Hematopoietic multipotent progenitor cell treated with erythropoietin and hydrocortisone succinate and interleukin-3 and kit ligand, for 4 days (in vitro differentiated cells): ENCODE results near the gene FIS1.
"Not testable (repeated sequence)": the region's sequence is repeated elsewhere in the genome, so short reads cannot be mapped to it uniquely, and the experiment has no call there.

Source experiments
- DNase-seq: peaks from one replicate; pipeline ENCODE4 v3.0.0-alpha.2; 2015

The FIS1 gene

DNA sequence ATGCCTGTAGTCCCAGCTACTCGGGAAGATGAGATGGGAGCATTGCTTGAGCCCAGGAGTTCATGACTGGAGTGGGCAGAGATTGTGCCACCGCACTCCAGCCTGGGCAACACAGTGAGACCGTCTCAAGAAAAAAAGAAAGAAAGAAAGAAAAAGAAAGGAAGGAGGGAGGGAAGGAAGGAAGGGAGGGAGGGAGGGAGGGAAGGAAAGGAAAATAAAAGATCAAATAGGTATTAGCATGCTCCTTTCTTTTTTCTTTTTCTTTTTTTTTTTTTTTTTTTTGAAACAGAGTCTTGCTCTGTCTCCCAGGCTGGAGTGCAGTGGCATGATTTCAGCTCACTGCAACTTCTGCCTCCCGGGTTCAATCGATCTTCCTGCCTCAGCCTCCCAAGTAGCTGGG lies 8.3 kb upstream of the FIS1 start:
- not testable (repeated sequence) for DNase-seq

- DNase-seq = peak; percentile 99
These were observed 7.2 kb upstream of the FIS1 start for GRCh38 chr7:101251871-101252659.

- no peak for DNase-seq
These were observed 5.4 kb upstream of the FIS1 start for GRCh38 chr7:101250324-101250723.

GRCh38 chr7:101248276-101248675 lies 3.4 kb upstream of the FIS1 start:
- DNase-seq = no peak

DNA sequence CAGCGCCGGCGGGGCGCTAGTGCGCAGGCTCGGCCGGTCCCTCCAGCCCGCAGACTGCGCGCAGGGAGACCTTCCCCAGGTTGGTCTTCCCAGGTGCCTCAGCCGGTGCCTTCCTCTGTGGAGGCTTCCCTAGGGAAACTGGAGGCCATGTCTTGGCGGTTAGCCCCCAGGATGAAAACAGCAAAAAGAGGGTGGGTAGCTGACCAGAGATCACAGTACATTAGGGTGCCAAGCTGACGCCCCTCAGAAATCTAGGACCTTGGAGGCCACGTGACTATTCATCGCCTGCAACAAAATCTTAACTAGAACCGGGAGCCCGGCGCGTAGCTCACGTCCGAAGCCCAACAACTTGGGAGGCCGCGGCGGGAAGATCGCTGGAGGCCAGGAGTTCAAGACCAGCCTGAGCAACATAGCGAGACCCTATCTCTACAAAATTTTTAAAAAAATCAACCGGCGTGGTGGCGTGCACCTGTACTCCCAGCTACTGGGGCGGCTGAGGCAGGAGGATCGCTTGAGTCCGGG lies 327 bp upstream of the FIS1 start:
- DNase-seq = no peak

- DNase-seq = peak; percentile 92
These were observed 1.1 kb downstream of the FIS1 start for GRCh38 chr7:101243646-101244374.

DNA sequence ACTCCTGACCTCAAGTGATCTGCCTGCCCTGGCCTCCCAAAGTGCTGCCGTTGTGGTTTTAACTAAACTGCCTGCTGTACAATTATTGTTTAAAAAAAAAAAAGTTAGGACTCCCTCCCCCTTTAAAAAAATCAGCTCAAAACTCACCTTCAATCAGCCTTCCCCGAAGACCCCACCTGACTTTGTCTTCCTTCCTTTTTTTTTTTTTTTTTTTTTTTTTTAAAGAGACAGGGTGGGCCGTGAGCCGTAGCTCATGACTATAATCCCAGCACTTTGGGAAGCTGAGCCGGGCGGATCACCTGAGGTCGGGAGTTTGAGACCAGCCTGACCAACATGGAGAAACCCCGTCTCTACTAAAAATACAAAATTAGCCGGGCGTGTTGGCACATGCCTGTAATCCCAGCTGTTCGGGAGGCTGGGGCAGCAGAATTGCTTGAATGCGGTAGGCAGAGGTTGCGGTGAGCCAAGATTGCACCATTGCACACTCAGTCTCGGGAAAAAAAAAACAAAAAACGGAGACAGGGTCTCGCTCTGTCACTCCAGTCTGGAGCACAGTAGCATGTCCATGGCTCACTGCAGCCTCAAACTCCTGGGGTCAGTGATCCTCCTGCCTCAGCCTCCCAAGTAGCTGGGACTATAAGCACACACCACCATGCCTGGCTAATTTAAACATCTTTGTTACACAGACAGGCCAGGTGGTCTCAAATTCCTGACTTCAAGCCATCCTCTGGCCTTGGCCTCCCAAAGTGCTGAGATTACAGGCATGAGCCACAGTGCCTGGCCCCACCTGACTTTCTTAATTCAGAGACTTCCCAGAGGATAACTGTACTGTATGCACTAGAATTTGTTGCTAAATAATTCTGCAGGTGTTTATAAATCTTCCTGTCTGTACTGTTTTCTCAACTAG lies 3.2 kb downstream of the FIS1 start:
- peak; percentile 54 for DNase-seq

GRCh38 chr7:101241015-101241363 lies 3.9 kb downstream of the FIS1 start:
- peak; percentile 62 for DNase-seq

DNA sequence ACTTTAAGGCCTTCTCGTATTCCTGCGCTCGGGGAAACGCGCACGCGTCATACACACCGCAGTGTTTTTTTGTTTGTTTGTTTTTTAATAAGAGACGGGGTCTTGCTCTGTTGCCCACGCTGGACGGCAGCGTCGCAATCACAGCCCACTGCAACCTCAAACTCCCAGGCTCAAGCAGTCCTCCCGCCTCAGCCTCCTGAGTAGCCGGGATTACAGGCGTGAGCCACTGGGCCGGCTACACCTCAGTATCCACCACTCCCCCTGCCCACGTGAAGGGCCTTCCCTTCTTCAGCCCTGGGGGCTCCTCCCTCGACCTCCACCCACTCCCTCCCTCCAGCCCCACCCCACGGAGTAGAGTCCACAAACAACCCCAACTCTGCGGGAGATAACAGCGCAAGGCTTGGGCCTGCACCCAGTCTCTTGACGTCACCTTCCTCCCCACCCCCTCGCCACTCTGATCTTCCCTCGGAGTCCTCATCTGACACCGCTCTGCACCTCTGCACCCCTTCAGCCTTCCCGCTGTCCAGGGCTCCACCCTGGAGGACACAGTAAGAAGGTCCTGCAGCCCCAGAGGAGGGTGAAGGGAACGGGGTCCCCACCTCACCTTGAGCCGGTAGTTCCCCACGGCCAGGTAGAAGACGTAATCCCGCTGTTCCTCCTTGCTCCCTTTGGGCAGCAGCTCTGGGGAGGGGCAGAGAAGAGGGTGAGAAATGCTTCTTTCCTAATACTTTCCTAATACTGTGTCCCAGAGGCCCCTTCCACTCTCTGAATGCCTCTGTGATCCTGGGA lies 4.5 kb downstream of the FIS1 start:
- DNase-seq = peak; percentile 74

GRCh38 chr7:101239951-101240220 lies 5.0 kb downstream of the FIS1 start:
- DNase-seq = no peak

DNA sequence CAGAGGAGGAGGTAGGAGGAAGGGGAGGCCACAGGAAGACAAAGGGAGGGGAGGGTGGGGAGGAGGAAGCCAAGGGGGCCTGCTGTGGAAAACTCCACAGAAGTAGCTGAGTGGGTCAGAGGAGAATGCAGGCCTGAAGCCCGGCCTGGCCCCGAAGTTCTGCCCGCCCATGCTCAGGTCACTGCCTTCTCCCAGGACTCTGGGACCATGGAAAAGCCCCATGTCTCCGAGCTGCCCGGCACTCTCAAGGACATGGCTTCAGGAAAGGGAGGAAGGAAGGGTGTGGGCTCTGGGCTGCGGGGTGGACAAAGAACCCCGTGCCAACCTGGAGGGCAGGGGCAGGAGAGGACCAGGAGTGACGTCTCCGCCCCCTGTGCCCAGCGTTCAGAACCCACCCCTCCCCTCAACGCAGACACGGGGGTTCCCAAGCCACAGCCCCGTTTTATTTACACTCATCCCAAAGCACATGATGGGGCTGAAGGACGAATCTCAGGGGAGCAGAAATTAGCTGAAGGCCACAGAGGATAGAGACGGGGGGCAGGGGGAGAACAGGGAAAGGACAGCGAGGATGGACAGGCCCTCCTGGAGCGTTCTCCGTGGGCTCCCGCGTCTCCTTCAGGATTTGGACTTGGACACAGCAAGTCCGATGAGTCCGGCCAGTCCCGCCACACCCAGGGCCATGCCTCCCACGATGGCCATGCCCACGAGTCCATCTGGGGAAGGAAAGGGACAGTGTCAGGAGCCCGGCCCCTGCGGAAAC lies 5.5 kb downstream of the FIS1 start:
- DNase-seq = no peak

DNA sequence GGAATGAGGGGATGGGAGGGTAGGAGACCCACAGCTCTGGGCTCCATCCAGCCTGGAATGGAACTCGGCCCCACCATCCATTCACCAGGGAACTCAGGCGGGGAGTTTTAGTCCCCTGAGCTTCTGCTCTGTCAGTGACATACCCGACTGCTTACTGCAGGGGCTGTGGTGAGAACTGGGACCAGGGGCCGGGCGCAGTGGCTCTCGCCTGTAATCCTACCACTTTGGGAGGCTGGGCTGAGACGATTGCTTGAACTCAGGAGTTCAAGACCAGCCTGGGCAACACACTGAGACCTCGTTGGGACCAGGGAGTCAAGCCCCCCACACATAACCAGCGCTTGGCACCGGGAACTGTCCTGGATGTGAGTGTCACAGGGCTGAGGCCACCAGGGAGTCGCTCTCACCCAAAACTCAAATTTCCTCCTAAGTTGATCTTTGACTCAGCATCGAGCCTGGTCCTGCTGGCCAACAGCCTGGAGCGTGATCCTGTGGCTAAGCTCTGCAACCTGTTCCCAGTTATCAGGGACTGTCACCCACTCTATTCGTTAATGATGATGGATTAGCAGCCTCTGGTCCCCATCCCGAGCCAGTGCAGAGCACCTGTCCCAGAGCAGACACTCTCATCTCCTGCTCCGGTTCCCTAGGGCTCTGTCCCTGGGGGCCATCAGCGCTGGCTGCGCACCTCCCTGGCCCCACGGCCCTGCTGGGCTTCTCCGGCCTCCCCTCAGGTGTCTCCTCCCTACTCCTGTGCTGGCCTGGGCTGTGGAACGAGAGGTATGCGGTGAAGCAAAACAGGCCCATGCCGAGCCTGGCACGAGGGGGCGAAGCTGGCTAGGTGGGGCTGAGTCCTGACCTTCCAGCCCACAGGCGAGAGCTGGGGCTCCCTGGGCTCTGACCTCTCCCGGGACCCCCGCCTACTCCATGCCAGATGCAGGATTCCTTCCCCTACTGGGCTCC lies 6.4 kb downstream of the FIS1 start:
- DNase-seq = no peak

- peak; percentile 70 for DNase-seq
These were observed 7.4 kb downstream of the FIS1 start, which contains the start of gene CLDN15 for GRCh38 chr7:101237206-101238067. Gene CLDN15 (minus strand): TSS chr7:101237802. CDS start chr7:101237581, 221 bp downstream.

GRCh38 chr7:101236292-101236835 lies 8.5 kb downstream of the FIS1 start:
- DNase-seq = no peak

DNA sequence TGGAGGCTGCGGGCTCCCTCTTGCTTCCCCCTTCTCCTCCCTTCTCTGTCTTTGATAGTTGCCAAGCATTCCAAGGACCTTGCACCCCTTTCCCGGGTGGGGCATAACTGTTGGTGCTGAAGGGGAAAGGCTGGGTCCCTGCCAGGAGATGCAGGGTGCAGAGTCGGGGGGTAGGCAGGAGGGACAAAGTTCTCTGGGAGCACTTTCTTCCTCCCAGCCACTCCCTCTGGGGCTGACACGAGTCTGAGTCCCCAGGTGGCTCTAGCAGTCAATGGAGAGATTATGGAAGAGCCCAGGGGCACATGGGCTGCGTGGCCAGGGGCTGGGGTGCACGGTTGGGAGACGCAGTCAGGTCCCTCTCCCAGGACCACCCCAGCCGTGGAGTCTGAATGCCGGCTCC lies 9.4 kb downstream of the FIS1 start:
- no peak for DNase-seq

DNA sequence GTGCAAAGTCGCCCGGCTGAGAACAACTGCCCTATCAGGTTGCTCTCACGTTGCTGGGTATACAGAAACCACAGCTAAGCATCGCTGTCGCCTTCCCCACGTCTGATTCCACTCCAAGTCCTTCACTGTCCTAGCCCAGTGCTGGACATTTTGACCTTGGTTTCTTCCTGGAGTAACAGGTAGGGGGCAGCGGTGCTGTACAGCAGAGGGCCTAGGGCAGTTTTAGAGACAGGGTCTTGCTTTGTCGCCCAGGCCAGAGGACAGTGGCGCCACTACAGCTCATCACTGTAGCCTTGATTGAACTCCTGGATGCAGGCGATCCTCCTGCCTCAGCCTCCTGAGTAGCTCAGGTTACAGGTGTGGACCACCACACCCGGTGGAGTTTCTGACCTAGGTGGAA lies 9.8 kb downstream of the FIS1 start:
- DNase-seq = peak; percentile 65

- no peak for DNase-seq
These were observed 10.2 kb downstream of the FIS1 start for GRCh38 chr7:101234636-101235035.

DNA sequence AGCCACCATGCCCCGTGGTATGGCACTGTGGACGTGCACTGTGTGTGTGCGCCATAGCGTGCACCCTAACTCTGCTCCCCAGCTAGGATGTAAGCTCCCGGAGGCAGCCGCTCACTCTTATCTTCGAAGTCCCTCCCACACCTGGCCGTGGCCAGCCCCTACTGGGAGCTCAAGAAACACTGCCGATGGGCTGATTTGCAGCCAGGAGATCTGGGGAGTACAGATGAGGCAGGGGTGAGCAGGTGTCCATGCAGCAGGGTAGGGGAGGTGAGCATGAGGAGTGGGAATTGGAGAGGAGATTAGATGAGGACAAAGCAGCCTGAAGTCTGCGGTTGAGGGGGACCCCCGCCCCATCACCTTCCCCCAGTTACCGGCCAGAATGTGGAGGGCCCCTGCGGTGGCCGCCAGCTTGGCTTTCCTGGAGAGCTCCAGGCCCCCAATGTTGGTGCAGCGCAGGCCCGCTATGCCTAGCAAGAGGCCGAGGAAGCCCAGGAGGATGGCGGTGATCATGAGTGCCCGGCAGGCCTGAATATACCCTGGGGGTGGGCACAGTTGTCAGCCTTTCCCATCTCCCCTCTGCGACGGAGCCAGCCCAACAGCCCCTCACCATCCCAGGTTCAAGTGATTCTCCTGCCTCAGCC lies 10.9 kb downstream of the FIS1 start:
- DNase-seq = peak; percentile 46
